Measurements from ENCODE around the gene BMI1. TPM values are rescaled to one million over a fixed set of nuclear protein-coding genes. Genes with fewer than 3 reads are reported as not detected.

Gene BMI1
- polyA plus RNA-seq, 1 donor (not counting 4 experiments of a cell fraction or from before 2014, with no cell fraction given): 33.1 TPM

GRCh38 chr10:22364407-22365140 lies 43.7 kb downstream of the BMI1 start:
- no peaks in the 10 kb centered on the region for H3K4me1 ChIP-seq (ENCODE audit: control insufficient read depth, extremely low read depth, insufficient read depth, low read length)
- H2AFZ ChIP-seq (ENCODE audit: control insufficient read depth, low read length): no peak overlapping the region
- DNase-seq (ENCODE audit: low read depth, low spot score): no peak
- no peaks in the 10 kb centered on the region for H3K9me1 ChIP-seq (ENCODE audit: control insufficient read depth, extremely low read depth, insufficient read depth, low read length)
- no peaks in the 10 kb centered on the region for H3K36me3 ChIP-seq (ENCODE audit: control insufficient read depth in 2 of 2, extremely low read depth in 1 of 2, insufficient read depth in 2 of 2, low read length in 2 of 2)
- no peak overlapping the region for H3K4me3 ChIP-seq (ENCODE audit: control insufficient read depth in 2 of 3, extremely low read depth in 1 of 3, insufficient read depth in 2 of 3, low read depth in 1 of 3, low read length in 3 of 3)
- no peaks in the 10 kb centered on the region for H3K27me3 ChIP-seq (ENCODE audit: control insufficient read depth, extremely low read depth, insufficient read depth, low read length)
- no peak for FAIRE-seq
- no peaks in the 10 kb centered on the region for H3K9me3 ChIP-seq (ENCODE audit: control insufficient read depth, low read depth, low read length)
- no peaks in the 10 kb centered on the region for H4K20me1 ChIP-seq (ENCODE audit: control insufficient read depth, extremely low read depth, insufficient read depth, low read length)
- TF ChIP-seq CTCF (optimal IDR thresholded peaks at IDR 0.05 in 1 of 3, IDR thresholded peaks at IDR 0.05 in 1 of 3, conservative IDR thresholded peaks at IDR 0.05 in 1 of 3; ENCODE audit: extremely low read depth in 1 of 3, insufficient read depth in 2 of 3, low read length in 3 of 3): no peak
- TF ChIP-seq EZH2 (IDR thresholded peaks at IDR 0.05; ENCODE audit: low read length): no peak
- no peak overlapping the region for H3K9ac ChIP-seq (ENCODE audit: control insufficient read depth, extremely low read depth, insufficient read depth, low read length)
- H3K4me2 ChIP-seq (ENCODE audit: control insufficient read depth, extremely low read depth, insufficient read depth, low read depth, low read length): no peak overlapping the region
- dilution Hi-C loops (cut with MboI; ENCODE audit: extremely low pct_ligation_motif_present, low sequenced_read_pairs): no loop called here
- H3K27ac ChIP-seq (ENCODE audit: control insufficient read depth, insufficient read depth, low read length): no peak overlapping the region
- H3K79me2 ChIP-seq (ENCODE audit: control insufficient read depth, insufficient read depth, low read length): no peaks in the 10 kb centered on the region

- no peak for FAIRE-seq
- Histone ChIP-seq H3K36me3 (ENCODE audit: control insufficient read depth in 2 of 2, extremely low read depth in 1 of 2, insufficient read depth in 2 of 2, low read length in 2 of 2) (no peaks in the 10 kb centered on the region), H4K20me1 (ENCODE audit: control insufficient read depth, extremely low read depth, insufficient read depth, low read length) (no peaks in the 10 kb centered on the region), H3K9me3 (ENCODE audit: control insufficient read depth, low read depth, low read length) (no peaks in the 10 kb centered on the region), H3K27ac (ENCODE audit: control insufficient read depth, insufficient read depth, low read length) (no peak overlapping the region), H2AFZ (ENCODE audit: control insufficient read depth, low read length) (no peak overlapping the region), H3K4me2 (ENCODE audit: control insufficient read depth, extremely low read depth, insufficient read depth, low read depth, low read length) (no peak overlapping the region), H3K79me2 (ENCODE audit: control insufficient read depth, insufficient read depth, low read length) (no peaks in the 10 kb centered on the region), H3K9me1 (ENCODE audit: control insufficient read depth, extremely low read depth, insufficient read depth, low read length) (no peaks in the 10 kb centered on the region), H3K4me1 (ENCODE audit: control insufficient read depth, extremely low read depth, insufficient read depth, low read length) (no peaks in the 10 kb centered on the region), H3K4me3 (ENCODE audit: control insufficient read depth in 2 of 3, extremely low read depth in 1 of 3, insufficient read depth in 2 of 3, low read depth in 1 of 3, low read length in 3 of 3) (no peak overlapping the region), H3K9ac (ENCODE audit: control insufficient read depth, extremely low read depth, insufficient read depth, low read length) (no peak overlapping the region), H3K27me3 (ENCODE audit: control insufficient read depth, extremely low read depth, insufficient read depth, low read length) (no peaks in the 10 kb centered on the region)
- TF ChIP-seq CTCF (optimal IDR thresholded peaks at IDR 0.05 in 1 of 3, IDR thresholded peaks at IDR 0.05 in 1 of 3, conservative IDR thresholded peaks at IDR 0.05 in 1 of 3; ENCODE audit: extremely low read depth in 1 of 3, insufficient read depth in 2 of 3, low read length in 3 of 3) (no peak), EZH2 (IDR thresholded peaks at IDR 0.05; ENCODE audit: low read length) (no peak)
- dilution Hi-C loops (cut with MboI; ENCODE audit: extremely low pct_ligation_motif_present, low sequenced_read_pairs): no loop called here
- no peak for DNase-seq (ENCODE audit: low read depth, low spot score)
Measured at GRCh38 chr10:22365233-22365632, 44.3 kb downstream of the BMI1 start.
